ENCODE measurements around the gene ATXN8OS. TPM values are rescaled to one million over a fixed set of nuclear protein-coding genes. Genes with fewer than 3 reads are reported as not detected.

The ATXN8OS gene
- total RNA-seq, 2 donors from 2014 or later: not detected

DNA sequence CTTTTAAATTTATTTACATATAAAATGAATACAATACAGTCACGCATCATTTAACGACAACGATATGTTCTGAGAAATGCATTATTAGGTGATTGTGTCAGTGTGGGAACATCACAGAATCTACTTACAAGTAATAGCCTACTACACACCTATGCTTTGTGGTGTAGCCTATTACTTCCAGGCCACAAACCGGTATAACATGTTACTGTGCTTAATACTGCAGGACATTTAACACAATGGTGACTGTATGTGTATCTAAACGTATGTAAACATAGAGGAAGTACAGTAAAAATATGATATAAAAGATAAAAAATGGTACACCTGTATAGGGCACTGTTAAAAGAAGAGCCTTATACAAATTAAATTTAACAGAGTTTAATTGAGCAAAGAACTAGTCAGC is 63.1 kb downstream of the ATXN8OS start:
- TF ChIP-seq POLR2A (IDR thresholded peaks at IDR 0.05) (no peak), POLR2AphosphoS5 (IDR thresholded peaks at IDR 0.05) (no peak)
- TF ChIP-seq, protein P1, sequence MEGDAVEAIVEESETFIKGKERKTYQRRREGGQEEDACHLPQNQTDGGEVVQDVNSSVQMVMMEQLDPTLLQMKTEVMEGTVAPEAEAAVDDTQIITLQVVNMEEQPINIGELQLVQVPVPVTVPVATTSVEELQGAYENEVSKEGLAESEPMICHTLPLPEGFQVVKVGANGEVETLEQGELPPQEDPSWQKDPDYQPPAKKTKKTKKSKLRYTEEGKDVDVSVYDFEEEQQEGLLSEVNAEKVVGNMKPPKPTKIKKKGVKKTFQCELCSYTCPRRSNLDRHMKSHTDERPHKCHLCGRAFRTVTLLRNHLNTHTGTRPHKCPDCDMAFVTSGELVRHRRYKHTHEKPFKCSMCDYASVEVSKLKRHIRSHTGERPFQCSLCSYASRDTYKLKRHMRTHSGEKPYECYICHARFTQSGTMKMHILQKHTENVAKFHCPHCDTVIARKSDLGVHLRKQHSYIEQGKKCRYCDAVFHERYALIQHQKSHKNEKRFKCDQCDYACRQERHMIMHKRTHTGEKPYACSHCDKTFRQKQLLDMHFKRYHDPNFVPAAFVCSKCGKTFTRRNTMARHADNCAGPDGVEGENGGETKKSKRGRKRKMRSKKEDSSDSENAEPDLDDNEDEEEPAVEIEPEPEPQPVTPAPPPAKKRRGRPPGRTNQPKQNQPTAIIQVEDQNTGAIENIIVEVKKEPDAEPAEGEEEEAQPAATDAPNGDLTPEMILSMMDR (IDR thresholded peaks at IDR 0.05): no peak
- Histone ChIP-seq H3K4me1 (replicated peaks) (no peaks in the 10 kb centered on the region), H3K36me3 (no peaks in the 10 kb centered on the region), H3K27me3 (replicated peaks; ENCODE audit: insufficient read depth) (no peaks in the 10 kb centered on the region), H3K4me3 (no peak overlapping the region), H3K27ac (no peak overlapping the region), H3K9me3 (no peaks in the 10 kb centered on the region)
- no peak for DNase-seq (ENCODE audit: low spot score)
- intact Hi-C loops (cut with DNase I): no loop called here
- 59% methylated on average over 5 of the region's 5 CpGs for WGBS

DNA sequence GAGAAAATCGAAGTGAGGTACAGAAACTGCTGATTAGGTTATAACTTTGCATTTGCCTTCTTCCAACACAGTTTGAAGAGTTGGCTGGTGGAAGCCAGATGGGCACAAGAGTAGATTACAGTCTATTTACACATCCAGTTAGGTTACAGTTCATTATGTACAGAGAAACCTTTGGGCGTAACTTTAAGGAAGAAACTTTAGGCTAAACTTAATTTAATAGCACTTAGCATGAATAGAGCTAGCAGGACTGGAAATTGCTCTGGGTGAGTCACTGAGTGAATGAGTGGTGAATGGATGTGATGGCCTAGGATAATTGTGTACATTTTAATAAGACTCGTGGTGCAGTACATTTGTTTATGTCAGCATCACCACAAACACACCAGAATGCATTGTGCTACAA is 63.5 kb downstream of the ATXN8OS start:
- TF ChIP-seq POLR2A (IDR thresholded peaks at IDR 0.05) (no peak), POLR2AphosphoS5 (IDR thresholded peaks at IDR 0.05) (no peak)
- TF ChIP-seq, protein P1 (IDR thresholded peaks at IDR 0.05): no peak
- no peak for DNase-seq (ENCODE audit: low spot score)
- no peaks in the 10 kb centered on the region for H3K9me3 ChIP-seq
- no peak overlapping the region for H3K27ac ChIP-seq
- intact Hi-C loops (cut with DNase I): no loop called here
- 39% methylated on average over 3 of the region's 3 CpGs for WGBS
- H3K4me3 ChIP-seq: no peak overlapping the region
- H3K4me1 ChIP-seq (replicated peaks): no peaks in the 10 kb centered on the region
- no peaks in the 10 kb centered on the region for H3K36me3 ChIP-seq
- no peaks in the 10 kb centered on the region for H3K27me3 ChIP-seq (replicated peaks; ENCODE audit: insufficient read depth)

DNA sequence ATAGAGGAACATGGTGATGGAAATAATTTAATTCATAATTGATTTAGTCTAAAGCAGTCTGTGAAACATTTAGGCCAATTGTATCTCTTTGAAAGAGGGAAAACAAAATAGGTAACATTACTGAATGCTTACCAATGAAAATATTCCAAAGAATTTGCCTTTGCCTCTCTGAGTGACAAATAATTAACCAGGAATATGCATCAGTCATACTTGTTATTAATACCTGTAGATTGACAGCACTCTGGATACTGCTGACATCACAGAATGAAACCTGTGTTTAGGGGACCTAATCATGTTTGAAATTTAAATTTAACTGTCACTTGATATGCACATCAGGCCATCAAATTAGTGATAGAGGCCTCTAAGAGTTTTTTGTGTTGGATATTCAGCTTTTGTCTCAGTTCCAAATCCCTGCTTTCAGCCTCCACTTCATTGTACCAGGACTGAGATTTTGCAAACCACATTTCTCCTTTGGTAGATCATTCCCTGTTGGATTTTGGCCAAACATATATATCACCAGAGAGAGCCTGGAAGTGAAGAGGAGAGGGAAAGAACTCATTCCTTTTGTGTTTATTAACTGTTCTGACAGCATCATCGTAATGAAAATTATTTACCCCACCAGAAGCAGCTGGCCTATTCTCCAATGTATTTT is 65.4 kb downstream of the ATXN8OS start:
- TF ChIP-seq POLR2A (IDR thresholded peaks at IDR 0.05): no peak
- no peak for TF ChIP-seq POLR2AphosphoS5 (IDR thresholded peaks at IDR 0.05)
- TF ChIP-seq, protein P1 (IDR thresholded peaks at IDR 0.05): no peak
- Histone ChIP-seq H3K9me3 (no peaks in the 10 kb centered on the region), H3K4me3 (no peak overlapping the region), H3K4me1 (replicated peaks) (no peaks in the 10 kb centered on the region), H3K27ac (no peak overlapping the region), H3K36me3 (no peaks in the 10 kb centered on the region), H3K27me3 (replicated peaks; ENCODE audit: insufficient read depth) (no peaks in the 10 kb centered on the region)
- intact Hi-C loops (cut with DNase I): no loop called here
- no peak for DNase-seq (ENCODE audit: low spot score)
- 43% methylated on average over 1 of the region's 1 CpG for WGBS

DNA sequence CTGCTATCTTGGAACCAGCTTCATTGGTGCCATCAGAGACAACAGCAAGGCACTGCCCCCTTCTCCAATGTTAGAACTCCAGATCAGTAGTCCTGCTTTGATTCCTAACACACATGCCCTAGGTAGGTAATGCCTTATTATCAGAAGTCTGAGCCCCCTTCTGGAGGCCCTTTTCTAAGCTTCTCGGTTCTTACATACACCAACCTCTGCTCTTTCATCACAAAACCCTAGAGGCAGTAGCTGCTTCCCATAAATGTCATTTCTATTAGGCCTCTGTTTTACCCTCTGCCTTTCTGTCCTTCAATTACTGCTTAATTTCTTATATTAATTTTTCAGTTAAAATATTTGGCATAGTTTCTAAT is 66.0 kb downstream of the ATXN8OS start:
- 70% methylated on average over 1 of the region's 1 CpG for WGBS
- Histone ChIP-seq H3K4me3 (no peak overlapping the region), H3K27me3 (replicated peaks; ENCODE audit: insufficient read depth) (no peaks in the 10 kb centered on the region), H3K27ac (no peak overlapping the region), H3K4me1 (replicated peaks) (no peaks in the 10 kb centered on the region), H3K9me3 (no peaks in the 10 kb centered on the region), H3K36me3 (no peaks in the 10 kb centered on the region)
- no peak for DNase-seq (ENCODE audit: low spot score)
- TF ChIP-seq, protein P1 (IDR thresholded peaks at IDR 0.05): no peak
- TF ChIP-seq POLR2AphosphoS5 (IDR thresholded peaks at IDR 0.05) (no peak), POLR2A (IDR thresholded peaks at IDR 0.05) (no peak)
- intact Hi-C loops (cut with DNase I): no loop called here

DNA sequence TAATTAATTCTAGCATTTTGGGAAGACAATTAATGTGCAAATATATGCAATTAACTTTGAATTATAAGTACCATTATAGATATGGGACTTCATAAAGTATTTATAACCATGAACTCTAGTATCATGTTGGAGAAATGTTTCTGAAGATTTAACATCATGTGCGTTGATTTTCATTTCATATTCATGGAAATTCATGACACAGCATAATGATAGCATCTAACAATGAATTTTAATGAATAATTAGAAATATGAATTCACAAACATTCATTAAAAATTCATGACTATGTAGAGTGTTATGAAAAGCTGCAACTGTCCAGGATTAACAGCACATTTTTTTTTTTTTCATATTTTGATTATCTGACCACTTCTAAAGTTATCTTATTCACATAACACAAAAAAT is 70.7 kb downstream of the ATXN8OS start:
- Histone ChIP-seq H3K9me3 (no peaks in the 10 kb centered on the region), H3K27me3 (replicated peaks; ENCODE audit: insufficient read depth) (no peaks in the 10 kb centered on the region), H3K4me3 (no peak overlapping the region), H3K4me1 (replicated peaks) (no peaks in the 10 kb centered on the region), H3K36me3 (no peaks in the 10 kb centered on the region), H3K27ac (no peak overlapping the region)
- TF ChIP-seq, protein P1 (IDR thresholded peaks at IDR 0.05): no peak
- TF ChIP-seq POLR2AphosphoS5 (IDR thresholded peaks at IDR 0.05) (no peak), POLR2A (IDR thresholded peaks at IDR 0.05) (no peak)
- WGBS: 87% methylated on average over 1 of the region's 1 CpG
- no peak for DNase-seq (ENCODE audit: low spot score)
- intact Hi-C loops (cut with DNase I): no loop called here
